Right ventricle myocardium superior (tissue), 1 donor: Measurements from ENCODE around the gene MAB21L3. TPM values are rescaled to one million over a fixed set of nuclear protein-coding genes. Genes with fewer than 3 reads are reported as not detected.

Experiments used
- ATAC-seq: fragments of 200-7000 bp; cut with Tn5 transposase; one replicate; pipeline ENCODE4 v1.9.1; 2020; ENCODE audit warnings: mild to moderate bottlenecking; ENCODE audit not compliant: poor library complexity
- DNase-seq: peaks from one replicate; pipeline ENCODE4 v3.0.0-alpha.2; 2020
- intact Hi-C: fragments of 100-400 bp; cut with DNase I; formaldehyde crosslinking; loops from one replicate; pipeline ENCODE4 v1.11.2; 2022
- total RNA-seq: library from RNA; stranded (reverse); fragmentation: NEBNext Ultra II Directional; extraction: Animal tissue kit (Norgen Biotek cat#: 25700); gene quantifications from one replicate; pipeline ENCODE4 v1.2.1, GENCODE V29; 2021
- donor health status: DM: no; HTN: yes; CAD: no; lungs with severe emphysema.

MAB21L3 gene
- total RNA-seq, 1 donor from 2014 or later = not detected

GRCh38 chr1:116176306-116176789, 65.1 kb downstream of the MAB21L3 start:
- ATAC-seq (no peak), DNase-seq (no peak)
- intact Hi-C loops = no loop called here

- DNase-seq (no peak), ATAC-seq (no peak)
- intact Hi-C loops = no loop called here
Measured at GRCh38 chr1:116177861-116178260, 66.7 kb downstream of the MAB21L3 start.

GRCh38 chr1:116178837-116179236, 67.6 kb downstream of the MAB21L3 start:
- ATAC-seq (no peak), DNase-seq (no peak)
- intact Hi-C loops = no loop called here

- ATAC-seq = no peak
- intact Hi-C loops = no loop called here
- DNase-seq = no peak
Measured at GRCh38 chr1:116179419-116179818, 68.2 kb downstream of the MAB21L3 start.

GRCh38 chr1:116179964-116180363, 68.8 kb downstream of the MAB21L3 start:
- DNase-seq (no peak), ATAC-seq (no peak)
- intact Hi-C loops = no loop called here

- DNase-seq = no peak
- intact Hi-C loops = no loop called here
- peak; percentile 50 for ATAC-seq
Measured at GRCh38 chr1:116182019-116182714, 71.0 kb downstream of the MAB21L3 start.

Other genes starting within 250 kb of the MAB21L3 start
- gene SLC22A15, start 134.9 kb upstream of the MAB21L3 start, total RNA-seq = 10.7 TPM